DOHH2 (cell line): Measurements from ENCODE around the gene DIS3L2.

Experiments
- H3F3A ChIP-seq: fragments of 200-600 bp; sonication (generic), shearing (Covaris generic); 2 replicates; pipeline ENCODE4 v1.6.0; 2016; ENCODE audit warnings: antibody characterized with exemption, mild to moderate bottlenecking; ENCODE audit not compliant: control insufficient read depth, insufficient read depth
- H3K27ac ChIP-seq: fragments of 200-600 bp; sonication (generic); 2 replicates; pipeline ENCODE4 v1.5.1; 2014; ENCODE audit warnings: low read depth, mild to moderate bottlenecking, low read length, moderate library complexity
- H3K27me3 ChIP-seq: fragments of 200-600 bp; sonication (generic); 2 replicates; pipeline ENCODE4 v1.6.1; 2014; ENCODE audit warnings: mild to moderate bottlenecking, low read length, mixed read lengths; ENCODE audit not compliant: control insufficient read depth
- H3K36me3 ChIP-seq: fragments of 200-600 bp; sonication (generic); 2 replicates; pipeline ENCODE4 v1.6.1; 2014; ENCODE audit warnings: mild to moderate bottlenecking, low read length, moderate library complexity, mixed read lengths; ENCODE audit not compliant: control insufficient read depth
- H3K4me1 ChIP-seq: fragments of 200-600 bp; sonication (generic); 2 replicates; pipeline ENCODE4 v1.6.1; 2014; ENCODE audit warnings: mild to moderate bottlenecking, low read length, mixed read lengths; ENCODE audit not compliant: control insufficient read depth
- H3K4me2 ChIP-seq: fragments of 200-600 bp; sonication (generic); 2 replicates; pipeline ENCODE4 v1.6.0; 2014; ENCODE audit warnings: mild to moderate bottlenecking, low read length, moderate library complexity
- H3K4me3 ChIP-seq: fragments of 200-600 bp; sonication (generic); 2 replicates; pipeline ENCODE4 v1.5.1; 2014; ENCODE audit warnings: mild to moderate bottlenecking, low read length, mixed read lengths
- H3K79me2 ChIP-seq: fragments of 200-600 bp; sonication (generic); 2 replicates; pipeline ENCODE4 v1.6.1; 2014; ENCODE audit warnings: mild to moderate bottlenecking, low read length, mixed read lengths; ENCODE audit not compliant: control insufficient read depth
- H3K9me2 ChIP-seq: fragments of 200-600 bp; sonication (generic); replicated peaks from 2 replicates; pipeline ENCODE4 v1.6.1; 2014; ENCODE audit warnings: mild to moderate bottlenecking, low read length, mixed read lengths; ENCODE audit not compliant: control insufficient read depth
- H3K9me3 ChIP-seq: fragments of 200-600 bp; sonication (generic); 2 replicates; pipeline ENCODE4 v1.6.1; 2014; ENCODE audit warnings: antibody characterized with exemption, low read length, mixed read lengths; ENCODE audit not compliant: control insufficient read depth, insufficient read depth
- H4K20me1 ChIP-seq: fragments of 200-600 bp; sonication (generic); 2 replicates; pipeline ENCODE4 v1.6.0; 2014; ENCODE audit warnings: low read depth, mild to moderate bottlenecking, antibody characterized with exemption, low read length, moderate library complexity; ENCODE audit not compliant: control insufficient read depth, insufficient read depth
- EZH2phosphoT487 ChIP-seq: fragments of 200-600 bp; sonication (generic); IDR thresholded peaks from 2 replicates; pipeline ENCODE4 v1.6.1; 2017; ENCODE audit warnings: borderline replicate concordance, mild to moderate bottlenecking, antibody characterized with exemption, low read length, moderate library complexity, mixed read lengths
- TF ChIP-seq, protein P1 (sequence below): fragments of 200-600 bp; sonication (generic); IDR thresholded peaks from one replicate; pipeline ENCODE4 v1.5.1; 2014; ENCODE audit warnings: antibody characterized with exemption, mild to moderate bottlenecking, low read depth, low read length; ENCODE audit not compliant: poor library complexity, severe bottlenecking

DIS3L2 gene

DNA sequence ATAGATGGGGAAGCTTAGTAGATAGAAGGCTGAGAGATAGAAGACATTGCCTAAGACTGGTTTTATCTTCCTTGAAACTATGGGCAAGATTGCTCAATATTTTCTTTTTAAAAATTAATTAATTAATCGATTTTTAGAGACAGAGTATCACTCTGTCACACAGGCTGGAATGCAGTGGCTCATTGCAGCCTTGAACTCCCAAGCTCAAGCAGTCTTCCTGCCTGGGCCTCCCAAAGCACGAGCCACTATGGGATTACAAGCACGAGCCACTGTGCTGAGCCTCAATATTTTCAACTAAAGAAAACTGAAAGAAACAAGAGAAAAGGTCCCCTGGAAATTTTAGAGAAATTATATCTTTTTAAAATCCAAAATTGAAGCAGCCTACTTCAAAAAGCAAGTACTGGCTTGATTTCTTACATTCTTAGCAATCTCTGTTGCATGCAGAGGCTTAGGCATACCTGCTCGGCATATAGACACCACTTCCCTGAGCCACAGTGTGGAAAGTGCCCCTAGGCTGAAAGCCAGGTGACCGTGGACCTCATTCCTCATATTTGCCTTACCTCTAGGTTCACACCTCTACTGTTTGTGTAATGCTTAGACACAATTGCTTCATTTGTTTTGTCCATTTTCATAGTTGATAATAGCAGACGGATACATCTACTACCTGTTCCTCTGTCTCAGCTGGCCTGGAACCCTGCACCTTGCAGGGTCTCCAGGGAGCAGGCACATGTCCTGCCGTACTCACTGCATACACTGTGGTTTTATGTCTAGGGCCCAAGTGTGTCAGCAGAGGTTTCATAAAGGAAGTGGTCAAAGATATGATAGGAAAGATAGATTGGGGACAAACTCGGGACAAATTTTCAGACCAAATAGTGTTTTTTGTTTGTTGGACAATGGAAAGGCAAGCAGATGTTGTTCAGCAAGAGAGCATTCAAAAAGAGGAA lies 250.5 kb downstream of the DIS3L2 start:
- peak overlapping the region; percentile 5; the same call in 1 of the 2 replicates for H3K4me2 ChIP-seq
- no peaks in the 10 kb centered on the region for H3K9me2 ChIP-seq

DNA sequence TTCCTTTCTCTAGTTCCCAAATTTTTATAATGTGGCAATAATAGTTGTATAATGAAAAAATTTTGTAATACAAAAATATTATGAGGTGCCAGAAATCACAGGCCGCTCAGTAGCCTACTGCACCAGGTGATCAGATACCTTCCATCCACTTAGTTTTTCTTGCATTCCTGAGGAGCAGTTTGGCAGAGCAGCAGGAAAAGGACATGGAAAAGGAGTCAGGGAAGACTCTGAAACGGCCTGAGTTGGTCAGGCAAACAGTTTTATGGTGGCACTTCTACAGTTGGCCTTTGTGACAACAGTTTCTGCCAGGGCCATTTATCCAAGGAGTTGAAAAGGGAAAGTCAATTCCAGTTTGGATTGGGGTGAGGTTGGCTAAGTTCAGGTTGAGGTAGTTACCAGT lies 251.7 kb downstream of the DIS3L2 start:
- no peak for TF ChIP-seq EZH2phosphoT487
- TF ChIP-seq, protein P1, sequence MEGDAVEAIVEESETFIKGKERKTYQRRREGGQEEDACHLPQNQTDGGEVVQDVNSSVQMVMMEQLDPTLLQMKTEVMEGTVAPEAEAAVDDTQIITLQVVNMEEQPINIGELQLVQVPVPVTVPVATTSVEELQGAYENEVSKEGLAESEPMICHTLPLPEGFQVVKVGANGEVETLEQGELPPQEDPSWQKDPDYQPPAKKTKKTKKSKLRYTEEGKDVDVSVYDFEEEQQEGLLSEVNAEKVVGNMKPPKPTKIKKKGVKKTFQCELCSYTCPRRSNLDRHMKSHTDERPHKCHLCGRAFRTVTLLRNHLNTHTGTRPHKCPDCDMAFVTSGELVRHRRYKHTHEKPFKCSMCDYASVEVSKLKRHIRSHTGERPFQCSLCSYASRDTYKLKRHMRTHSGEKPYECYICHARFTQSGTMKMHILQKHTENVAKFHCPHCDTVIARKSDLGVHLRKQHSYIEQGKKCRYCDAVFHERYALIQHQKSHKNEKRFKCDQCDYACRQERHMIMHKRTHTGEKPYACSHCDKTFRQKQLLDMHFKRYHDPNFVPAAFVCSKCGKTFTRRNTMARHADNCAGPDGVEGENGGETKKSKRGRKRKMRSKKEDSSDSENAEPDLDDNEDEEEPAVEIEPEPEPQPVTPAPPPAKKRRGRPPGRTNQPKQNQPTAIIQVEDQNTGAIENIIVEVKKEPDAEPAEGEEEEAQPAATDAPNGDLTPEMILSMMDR, result no peak
- Histone ChIP-seq H3K9me3 (no peaks in the 10 kb centered on the region), H3K36me3 (no peaks in the 10 kb centered on the region; the same call in 1 of the 2 replicates), H3K4me1 (peaks cover 13% of the 10 kb centered on the region), H3K9me2 (no peaks in the 10 kb centered on the region), H3K27ac (no peak overlapping the region), H3K4me3 (no peak overlapping the region), H3F3A (no peaks in the 10 kb centered on the region), H3K79me2 (no peaks in the 10 kb centered on the region), H3K27me3 (no peaks in the 10 kb centered on the region), H3K4me2 (no peak overlapping the region), H4K20me1 (no peaks in the 10 kb centered on the region)

More for the DNA sequence above, 250.5 kb downstream of the DIS3L2 start:
- Histone ChIP-seq H3K4me1 (peaks cover 13% of the 10 kb centered on the region), H4K20me1 (no peaks in the 10 kb centered on the region), H3F3A (no peaks in the 10 kb centered on the region), H3K27ac (no peak overlapping the region), H3K36me3 (no peaks in the 10 kb centered on the region; the same call in 1 of the 2 replicates), H3K9me3 (no peaks in the 10 kb centered on the region), H3K4me3 (no peak overlapping the region), H3K79me2 (no peaks in the 10 kb centered on the region), H3K27me3 (no peaks in the 10 kb centered on the region)
- TF ChIP-seq EZH2phosphoT487, result no peak
- TF ChIP-seq, protein P1, result no peak

DNA sequence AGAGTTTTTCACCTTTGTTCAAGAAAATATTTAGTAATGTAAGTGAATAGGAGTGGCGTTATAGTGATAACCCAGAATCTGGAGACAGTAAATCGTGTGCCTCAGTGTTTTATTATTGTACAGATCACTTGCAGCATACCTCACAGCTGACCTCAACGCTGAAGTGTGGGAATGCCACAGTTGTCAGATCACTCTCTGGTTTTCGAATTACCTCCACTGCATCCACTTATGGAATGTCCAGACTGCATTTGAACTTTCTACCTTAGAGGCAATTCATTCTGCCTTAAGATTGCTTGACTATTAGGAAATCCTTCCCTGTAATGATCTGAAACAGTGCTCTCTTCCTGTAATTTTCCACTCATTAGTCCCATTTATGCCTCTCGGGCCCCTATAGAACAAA lies 252.5 kb downstream of the DIS3L2 start:
- Histone ChIP-seq H3K79me2 (no peaks in the 10 kb centered on the region), H3K27me3 (no peaks in the 10 kb centered on the region), H3K27ac (no peak overlapping the region), H3F3A (no peaks in the 10 kb centered on the region), H4K20me1 (no peaks in the 10 kb centered on the region), H3K4me2 (no peak overlapping the region), H3K36me3 (no peaks in the 10 kb centered on the region; the same call in 1 of the 2 replicates), H3K4me3 (no peak overlapping the region), H3K9me3 (no peaks in the 10 kb centered on the region), H3K4me1 (peaks cover 20% of the 10 kb centered on the region), H3K9me2 (no peaks in the 10 kb centered on the region)
- TF ChIP-seq, protein P1, result no peak
- no peak for TF ChIP-seq EZH2phosphoT487
